NT2/D1 (cell line): ENCODE measurements around the gene MAP3K5.

Experiments
- DNase-seq: peaks from one replicate; pipeline ENCODE4 v3.0.0-alpha.2; 2011; ENCODE audit warnings: low read depth, low spot score
- H3K27me3 ChIP-seq: 2 replicates; pipeline ENCODE4 v1.6.0; 2011; ENCODE audit warnings: mild to moderate bottlenecking; ENCODE audit not compliant: insufficient read length, insufficient read depth
- H3K36me3 ChIP-seq: 2 replicates; pipeline ENCODE4 v1.6.1; 2011; ENCODE audit warnings: mild to moderate bottlenecking, low read length, mixed read lengths; ENCODE audit not compliant: insufficient read depth, insufficient read length
- H3K4me1 ChIP-seq: 2 replicates; pipeline ENCODE4 v1.5.1; 2011; ENCODE audit not compliant: insufficient read depth, insufficient read length
- H3K4me3 ChIP-seq: 2 replicates; pipeline ENCODE4 v1.5.1; 2011; ENCODE audit warnings: low read depth; ENCODE audit not compliant: insufficient read length
- H3K9ac ChIP-seq: 2 replicates; pipeline ENCODE4 v1.6.0; 2011; ENCODE audit warnings: low read depth; ENCODE audit not compliant: insufficient read length
- H3K9me3 ChIP-seq: 2 replicates; pipeline ENCODE4 v1.5.1; 2011; ENCODE audit warnings: mild to moderate bottlenecking, low read length; ENCODE audit not compliant: insufficient read depth
- SUZ12 ChIP-seq: IDR thresholded peaks from 2 replicates; pipeline ENCODE4 v1.6.1; 2011; ENCODE audit not compliant: insufficient read length, insufficient read depth; ENCODE audit errors: extremely low read depth
- YY1 ChIP-seq: IDR thresholded peaks from 2 replicates; pipeline ENCODE4 v1.6.1; 2011; ENCODE audit not compliant: insufficient read length, insufficient read depth
- ZNF274 ChIP-seq: IDR thresholded peaks from 2 replicates; pipeline ENCODE4 v1.6.1; 2011; ENCODE audit warnings: mild to moderate bottlenecking, low read depth, low read length

Gene MAP3K5

DNA sequence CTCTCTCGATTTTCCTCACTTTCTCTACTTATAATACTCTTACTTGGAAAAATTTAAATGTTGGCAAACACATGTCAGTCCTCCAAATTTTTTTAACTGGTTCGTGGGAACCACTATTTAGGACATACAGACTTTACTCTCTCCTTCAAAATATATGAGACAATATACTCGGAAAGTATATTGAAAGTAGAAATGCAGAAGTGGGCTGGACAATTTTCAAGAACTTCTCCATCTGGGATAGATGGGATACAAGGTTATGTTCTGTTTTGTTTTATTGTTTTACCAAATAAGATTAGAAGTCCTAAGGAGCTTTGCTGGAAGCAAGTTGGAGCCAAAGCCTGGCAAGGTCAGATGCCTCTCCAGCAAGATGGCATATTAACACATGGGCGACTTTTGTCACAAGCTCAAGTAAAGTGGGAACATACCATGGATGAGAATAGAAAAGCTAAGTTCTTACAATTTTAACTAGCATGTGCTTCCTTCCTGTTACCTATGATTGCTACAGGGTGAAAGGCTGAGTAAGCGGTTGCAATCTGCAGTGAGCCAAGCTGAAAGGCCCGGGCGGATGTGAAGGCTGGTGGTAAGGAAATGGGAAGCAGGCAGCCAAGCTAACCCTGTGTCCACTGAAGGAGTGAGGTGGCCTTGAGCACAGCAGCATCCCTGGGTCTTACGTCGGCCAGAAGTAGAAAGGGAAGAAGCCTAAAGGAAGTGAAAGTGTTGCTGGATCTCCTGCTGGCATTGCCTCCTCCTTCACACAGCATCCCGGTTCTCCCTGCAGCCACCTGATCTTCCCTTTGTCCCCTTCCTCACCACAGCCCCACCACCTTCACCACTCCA, 7.1 kb downstream of the MAP3K5 start:
- Histone ChIP-seq H3K4me1 (peaks cover 1% of the 10 kb centered on the region), H3K27me3 (no peaks in the 10 kb centered on the region), H3K36me3 (no peaks in the 10 kb centered on the region), H3K4me3 (no peak overlapping the region), H3K9me3 (no peaks in the 10 kb centered on the region), H3K9ac (no peak overlapping the region)
- TF ChIP-seq ZNF274 (no peak), SUZ12 (no peak), YY1 (no peak)
- DNase-seq: no peak

DNA sequence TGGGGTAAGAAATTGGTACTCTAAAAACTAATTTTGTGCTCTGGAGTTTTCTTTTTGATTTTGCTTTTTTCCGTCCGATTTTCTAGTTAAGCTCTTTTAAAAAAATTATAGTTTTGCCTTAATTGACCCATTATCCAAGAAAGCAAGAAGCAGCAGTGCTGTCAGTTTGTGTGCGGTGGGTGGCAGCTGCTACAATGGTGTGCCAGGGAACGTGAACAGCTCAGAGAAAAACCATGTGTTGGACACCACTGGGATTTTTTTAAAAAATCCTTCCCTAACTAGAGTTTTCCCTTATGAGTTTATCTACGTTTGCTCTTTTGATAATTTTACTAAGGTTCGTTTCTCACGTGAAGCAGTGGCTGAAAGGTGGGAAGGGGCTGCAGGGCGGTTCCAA, 8.0 kb downstream of the MAP3K5 start:
- no peak for DNase-seq
- Histone ChIP-seq H3K27me3 (no peaks in the 10 kb centered on the region), H3K9ac (no peak overlapping the region), H3K9me3 (no peaks in the 10 kb centered on the region), H3K36me3 (no peaks in the 10 kb centered on the region), H3K4me3 (no peak overlapping the region), H3K4me1 (peaks cover 1% of the 10 kb centered on the region)
- no peak for TF ChIP-seq ZNF274
- no peak for TF ChIP-seq SUZ12
- TF ChIP-seq YY1: no peak

DNA sequence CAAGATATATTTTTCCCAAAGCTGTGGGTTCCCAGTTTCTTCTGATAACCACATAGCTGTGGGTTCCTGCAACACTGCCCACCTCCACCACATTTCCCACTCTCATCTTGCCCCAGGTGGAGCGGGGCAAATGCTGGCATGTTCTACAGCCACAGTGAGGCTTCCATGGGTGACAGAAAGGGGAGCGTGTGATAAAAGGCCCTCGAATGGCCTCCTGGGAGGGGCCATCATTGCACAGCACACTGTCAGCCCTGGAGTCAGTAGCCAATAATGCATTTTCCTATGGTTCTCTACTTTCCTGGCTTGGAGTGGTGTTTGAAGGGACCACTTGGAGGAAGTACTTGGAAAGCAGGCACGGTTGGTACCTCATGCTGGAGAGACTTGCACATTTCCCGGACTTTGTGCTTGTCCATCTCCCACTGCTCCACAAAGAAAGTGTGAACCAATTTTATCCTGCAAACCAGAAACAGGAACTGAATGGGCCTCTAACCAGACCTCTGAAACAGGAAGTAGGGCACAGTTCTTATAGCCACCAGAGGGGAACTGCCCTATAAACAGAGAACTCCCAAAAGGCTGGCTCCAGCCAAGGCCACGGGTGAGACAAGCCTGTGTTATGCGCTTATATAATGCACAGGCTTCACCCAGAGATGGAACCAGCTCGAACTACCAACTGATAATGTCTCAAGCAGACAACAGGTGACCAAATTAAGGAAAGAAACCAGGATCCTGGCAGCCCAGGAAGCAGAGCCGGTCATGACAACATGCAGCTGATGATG, 8.6 kb downstream of the MAP3K5 start:
- no peak for DNase-seq
- Histone ChIP-seq H3K9ac (no peak overlapping the region), H3K27me3 (no peaks in the 10 kb centered on the region), H3K4me3 (no peak overlapping the region), H3K36me3 (no peaks in the 10 kb centered on the region), H3K9me3 (no peaks in the 10 kb centered on the region), H3K4me1 (peaks cover 1% of the 10 kb centered on the region)
- TF ChIP-seq SUZ12 (no peak), YY1 (no peak)

DNA sequence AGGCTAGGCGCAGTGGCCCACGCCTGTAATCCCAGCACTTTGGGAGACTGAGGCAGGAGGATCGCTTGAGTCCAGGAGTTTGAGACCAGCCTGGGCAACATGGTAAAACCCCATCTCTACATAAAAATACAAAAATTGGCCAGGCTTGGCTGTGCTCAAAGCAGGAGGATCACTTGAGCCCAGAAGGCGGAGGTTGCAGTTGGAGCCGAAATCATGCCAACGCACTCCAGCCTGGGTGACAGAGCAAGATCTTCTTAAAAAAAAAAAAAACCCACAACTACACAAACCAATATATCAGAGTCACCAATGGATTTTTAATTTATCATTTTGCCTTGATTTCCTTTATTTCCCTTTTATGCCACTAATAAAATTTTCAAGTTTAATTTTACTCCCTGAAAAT, 9.3 kb downstream of the MAP3K5 start:
- Histone ChIP-seq H3K9me3 (no peaks in the 10 kb centered on the region), H3K36me3 (no peaks in the 10 kb centered on the region), H3K9ac (no peak overlapping the region), H3K4me1 (peaks cover 1% of the 10 kb centered on the region), H3K4me3 (no peak overlapping the region), H3K27me3 (no peaks in the 10 kb centered on the region)
- TF ChIP-seq ZNF274: no peak
- DNase-seq: no peak

DNA sequence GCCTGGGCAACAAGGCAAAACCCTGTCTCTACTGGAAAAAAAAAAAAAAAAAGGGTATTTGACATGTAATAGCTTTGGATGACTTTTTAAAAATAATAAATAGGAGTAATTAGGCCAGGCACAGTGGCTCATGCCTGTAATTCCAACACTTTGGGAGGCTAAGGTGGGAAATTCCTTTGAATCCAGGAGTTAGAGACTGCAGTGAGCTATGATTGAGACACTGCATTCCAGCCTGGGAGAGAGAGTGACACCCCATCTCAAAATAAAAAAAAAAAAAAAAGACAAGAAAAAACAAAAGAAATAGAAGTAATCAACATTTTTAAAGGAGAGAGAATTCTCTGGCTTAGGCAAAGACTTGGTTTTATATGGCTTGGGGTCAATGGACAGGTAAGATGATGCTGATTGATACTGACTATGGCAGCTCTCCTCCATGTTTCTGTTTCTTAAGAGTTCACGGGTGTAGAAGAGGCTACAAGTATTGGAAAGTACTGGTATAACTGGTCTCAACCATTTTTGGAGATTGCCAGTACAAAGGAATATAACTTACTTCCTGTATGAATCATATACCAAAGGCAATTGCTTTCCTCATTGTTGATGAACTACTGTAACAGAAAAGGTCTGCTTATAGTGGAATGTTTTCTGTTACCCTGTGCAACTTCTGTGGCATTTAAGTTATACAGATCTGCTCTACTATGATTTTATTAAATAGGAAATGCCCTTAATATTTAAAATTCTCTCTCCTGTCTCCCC, 10.1 kb downstream of the MAP3K5 start:
- TF ChIP-seq YY1 (no peak), SUZ12 (no peak)
- DNase-seq: no peak
- Histone ChIP-seq H3K27me3 (no peaks in the 10 kb centered on the region), H3K4me1 (peaks cover 1% of the 10 kb centered on the region), H3K4me3 (no peak overlapping the region), H3K9me3 (no peaks in the 10 kb centered on the region), H3K36me3 (no peaks in the 10 kb centered on the region), H3K9ac (no peak overlapping the region)

DNA sequence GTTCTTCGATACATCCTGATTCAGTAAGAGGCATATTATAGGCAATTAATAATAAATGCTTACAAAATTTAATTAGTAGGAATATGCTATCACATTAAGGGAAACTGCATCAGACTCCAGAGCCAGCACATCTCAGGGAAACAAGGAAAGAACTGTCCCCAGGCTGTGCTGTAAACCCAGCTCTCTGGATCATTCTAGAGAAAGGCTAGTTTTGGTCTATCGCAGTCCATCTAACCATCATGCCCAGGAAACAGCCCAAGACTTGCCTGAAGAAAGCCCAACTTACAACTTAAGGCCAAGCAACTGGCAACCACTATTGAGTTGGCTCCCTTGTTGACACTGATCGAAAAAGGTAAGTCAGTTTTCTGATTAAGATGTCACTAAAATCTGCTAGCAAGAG, 11.3 kb downstream of the MAP3K5 start:
- Histone ChIP-seq H3K27me3 (no peaks in the 10 kb centered on the region), H3K9ac (no peak overlapping the region), H3K36me3 (no peaks in the 10 kb centered on the region), H3K9me3 (no peaks in the 10 kb centered on the region), H3K4me3 (no peak overlapping the region), H3K4me1 (peaks cover 1% of the 10 kb centered on the region)
- TF ChIP-seq ZNF274: no peak
- TF ChIP-seq SUZ12: no peak
- no peak for TF ChIP-seq YY1
- no peak for DNase-seq

DNA sequence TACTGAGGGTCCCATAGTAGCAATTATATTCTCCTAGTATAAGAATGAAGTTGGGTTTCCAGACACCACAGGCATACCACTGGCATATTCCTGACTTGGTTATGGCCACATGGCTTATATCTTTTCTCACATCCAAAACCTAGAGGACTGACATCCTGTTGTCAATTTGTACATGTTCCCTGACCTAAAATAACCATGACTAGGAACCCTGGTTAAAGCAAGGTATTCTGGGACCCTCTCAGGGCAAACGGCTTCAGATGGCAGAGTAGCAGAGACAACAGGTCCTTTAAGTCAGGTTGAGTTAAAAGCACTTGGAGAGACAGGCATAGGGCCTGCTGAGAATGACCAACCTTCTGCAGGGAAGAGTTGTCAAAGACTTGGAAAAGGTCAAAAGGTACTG, 12.6 kb downstream of the MAP3K5 start:
- Histone ChIP-seq H3K9ac (no peak overlapping the region), H3K9me3 (no peaks in the 10 kb centered on the region), H3K4me1 (no peaks in the 10 kb centered on the region), H3K27me3 (no peaks in the 10 kb centered on the region), H3K36me3 (no peaks in the 10 kb centered on the region), H3K4me3 (no peak overlapping the region)
- no peak for DNase-seq
- TF ChIP-seq SUZ12: no peak
- TF ChIP-seq YY1: no peak
- TF ChIP-seq ZNF274: no peak
